GM12873 (cell line): ENCODE measurements around the gene ZBTB32.
A peak's percentile ranks its signal among the peaks of the same experiment; 100 is the strongest.

Experiments
- CTCF ChIP-seq: IDR thresholded peaks from 2 replicates; pipeline ENCODE4 v1.5.1; 2012; ENCODE audit warnings: low read depth, mild to moderate bottlenecking, moderate library complexity, low read length, control low read depth; ENCODE audit not compliant: insufficient read depth; ENCODE audit errors: missing control alignments

Gene ZBTB32

DNA sequence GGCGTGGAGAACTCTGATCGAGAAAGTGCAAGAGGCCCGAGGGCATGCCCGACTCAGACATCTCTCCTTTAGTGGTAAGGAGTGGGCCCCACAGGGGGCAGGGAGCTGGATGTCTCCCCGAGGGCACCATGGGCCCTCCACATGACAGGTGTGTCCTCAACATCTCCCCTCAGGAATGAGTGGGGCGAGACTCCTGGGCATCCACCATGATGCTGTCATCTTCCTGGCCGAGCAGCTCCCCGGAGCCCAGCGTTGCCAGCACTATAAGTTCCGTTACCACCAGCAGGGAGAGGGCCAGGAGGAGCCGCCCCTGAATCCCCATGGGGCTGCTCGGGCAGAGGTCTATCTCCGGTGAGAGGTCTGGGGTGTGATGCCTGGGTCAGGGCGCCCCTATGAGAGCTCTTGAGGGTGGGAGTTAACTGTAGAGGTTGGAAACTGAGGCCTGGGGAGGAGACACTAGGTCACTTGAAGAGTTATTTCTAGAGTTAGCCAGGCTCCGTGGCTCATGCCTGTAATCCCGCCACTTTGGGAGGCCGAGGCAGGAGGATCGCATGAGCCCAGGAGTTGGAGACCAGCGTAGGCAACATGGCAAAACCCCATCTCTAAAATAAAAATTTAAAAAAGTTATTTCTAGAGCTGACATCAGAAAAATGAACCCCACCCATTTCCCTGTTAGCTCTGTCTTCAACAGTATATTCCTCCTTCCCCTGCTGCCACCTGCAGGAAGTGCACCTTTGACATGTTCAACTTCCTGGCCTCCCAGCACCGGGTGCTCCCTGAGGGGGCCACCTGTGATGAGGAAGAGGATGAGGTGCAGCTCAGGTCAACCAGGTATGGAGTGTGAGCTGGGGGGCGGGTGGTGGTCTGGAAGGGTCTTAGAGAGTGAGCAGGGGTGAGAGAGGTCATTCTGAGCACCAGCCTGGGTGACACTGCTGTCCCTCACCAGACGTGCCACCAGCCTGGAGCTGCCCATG, 32.8 kb downstream of the ZBTB32 start:
- TF ChIP-seq CTCF, result peak; percentile 42

- TF ChIP-seq CTCF, result no peak
Measured at GRCh38 chr19:35738021-35738886, 33.9 kb downstream of the ZBTB32 start.

- TF ChIP-seq CTCF, result no peak
Measured at GRCh38 chr19:35738887-35739229, 34.5 kb downstream of the ZBTB32 start.

DNA sequence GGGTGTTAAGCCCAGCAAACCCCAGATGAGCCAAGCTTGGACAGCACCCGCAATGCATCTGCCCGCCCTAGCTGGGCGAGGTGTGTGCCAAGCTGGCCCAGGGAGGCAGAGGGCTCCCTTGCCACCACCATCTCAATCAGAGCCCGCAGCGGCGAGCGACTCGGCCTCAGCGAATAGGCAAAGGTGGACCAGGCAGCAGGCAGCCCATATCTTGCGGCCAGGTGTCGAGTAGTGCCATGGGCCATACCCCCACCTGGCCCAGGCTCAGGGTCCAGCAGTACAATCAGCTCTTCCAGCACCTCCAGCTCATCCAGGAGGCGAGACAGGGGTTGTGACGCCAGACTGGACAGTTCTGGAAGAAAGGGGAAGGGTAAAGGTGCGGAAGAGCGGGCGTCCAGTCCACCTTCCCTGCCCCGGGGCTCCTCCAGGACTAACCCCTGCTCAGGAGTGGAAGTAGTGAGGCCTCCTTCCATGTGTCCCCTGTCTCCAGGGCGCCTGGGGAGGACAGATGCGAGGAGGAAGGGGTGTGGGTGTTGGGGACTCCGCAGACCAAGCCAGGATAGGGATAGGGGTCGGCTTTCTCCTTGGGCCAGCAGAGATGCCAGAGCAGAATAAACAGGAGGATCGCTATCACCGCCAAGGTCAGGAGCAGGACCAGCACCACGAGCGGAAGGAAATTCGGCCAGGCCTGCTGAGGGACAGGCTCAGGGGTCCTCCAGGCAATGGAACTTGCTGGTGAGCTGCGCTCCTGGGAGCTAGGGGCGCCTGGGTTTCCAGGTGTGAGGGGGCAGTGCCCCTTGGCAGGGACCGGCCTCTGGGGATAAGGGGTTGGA, 35.1 kb downstream of the ZBTB32 start:
- TF ChIP-seq CTCF, result no peak

- no peak for TF ChIP-seq CTCF
Measured at GRCh38 chr19:35740108-35740422, 35.7 kb downstream of the ZBTB32 start.

GRCh38 chr19:35740423-35741202, 36.3 kb downstream of the ZBTB32 start:
- no peak for TF ChIP-seq CTCF
